Urothelium cell line (cell line): ENCODE results near the gene ZIC4.

Experiments
- DNase-seq: peaks from one replicate; pipeline ENCODE4 v3.0.0; 2011; ENCODE audit warnings: low spot score, mixed read lengths
- FAIRE-seq: peaks from 2 replicates; lab custom pipeline; 2011; peaks lifted over from hg19 to GRCh38; lab: Jason Lieb, UNC

ZIC4 gene

DNA sequence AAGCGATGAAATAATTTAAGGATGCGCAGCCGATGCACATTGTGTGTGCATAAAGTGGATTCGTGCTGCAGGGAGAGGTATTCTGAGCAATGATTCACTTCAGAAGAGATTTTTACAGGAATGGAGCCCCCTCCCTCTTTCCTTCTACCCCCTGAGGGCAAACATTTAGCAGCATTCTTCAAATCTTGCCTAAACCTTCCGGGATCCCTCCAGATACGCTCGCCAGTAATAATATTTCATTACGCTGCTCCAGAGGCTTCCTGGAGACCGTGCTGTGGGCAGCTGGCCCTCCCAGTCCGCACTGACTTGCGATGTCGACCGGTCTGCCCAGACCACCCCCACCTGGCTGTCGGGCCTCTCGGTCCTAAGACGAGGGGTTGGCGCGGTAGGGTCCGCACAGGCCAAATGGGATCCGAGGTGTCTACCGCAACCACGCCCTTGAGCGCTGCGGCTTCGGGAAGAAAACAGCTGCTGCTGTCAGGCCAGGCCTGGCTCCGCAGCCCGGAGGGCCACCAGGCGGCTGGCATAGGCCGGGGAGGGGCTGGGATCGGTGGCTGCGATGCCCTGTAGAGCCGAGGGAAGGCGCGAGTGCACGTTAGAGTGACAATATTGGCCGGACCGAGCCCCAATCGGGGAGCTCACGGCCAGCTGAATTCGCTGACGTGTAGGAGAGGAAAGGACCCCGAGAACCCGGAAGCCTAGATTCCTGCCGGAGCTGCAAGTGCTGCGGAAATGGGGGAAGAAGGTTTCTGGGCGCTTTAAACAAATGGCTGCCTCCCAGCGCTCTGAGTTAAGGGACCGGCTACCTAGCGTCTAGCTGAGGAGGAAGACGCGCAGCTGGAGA lies 14.3 kb downstream of the ZIC4 start:
- no peak for DNase-seq
- FAIRE-seq, result no peak

DNA sequence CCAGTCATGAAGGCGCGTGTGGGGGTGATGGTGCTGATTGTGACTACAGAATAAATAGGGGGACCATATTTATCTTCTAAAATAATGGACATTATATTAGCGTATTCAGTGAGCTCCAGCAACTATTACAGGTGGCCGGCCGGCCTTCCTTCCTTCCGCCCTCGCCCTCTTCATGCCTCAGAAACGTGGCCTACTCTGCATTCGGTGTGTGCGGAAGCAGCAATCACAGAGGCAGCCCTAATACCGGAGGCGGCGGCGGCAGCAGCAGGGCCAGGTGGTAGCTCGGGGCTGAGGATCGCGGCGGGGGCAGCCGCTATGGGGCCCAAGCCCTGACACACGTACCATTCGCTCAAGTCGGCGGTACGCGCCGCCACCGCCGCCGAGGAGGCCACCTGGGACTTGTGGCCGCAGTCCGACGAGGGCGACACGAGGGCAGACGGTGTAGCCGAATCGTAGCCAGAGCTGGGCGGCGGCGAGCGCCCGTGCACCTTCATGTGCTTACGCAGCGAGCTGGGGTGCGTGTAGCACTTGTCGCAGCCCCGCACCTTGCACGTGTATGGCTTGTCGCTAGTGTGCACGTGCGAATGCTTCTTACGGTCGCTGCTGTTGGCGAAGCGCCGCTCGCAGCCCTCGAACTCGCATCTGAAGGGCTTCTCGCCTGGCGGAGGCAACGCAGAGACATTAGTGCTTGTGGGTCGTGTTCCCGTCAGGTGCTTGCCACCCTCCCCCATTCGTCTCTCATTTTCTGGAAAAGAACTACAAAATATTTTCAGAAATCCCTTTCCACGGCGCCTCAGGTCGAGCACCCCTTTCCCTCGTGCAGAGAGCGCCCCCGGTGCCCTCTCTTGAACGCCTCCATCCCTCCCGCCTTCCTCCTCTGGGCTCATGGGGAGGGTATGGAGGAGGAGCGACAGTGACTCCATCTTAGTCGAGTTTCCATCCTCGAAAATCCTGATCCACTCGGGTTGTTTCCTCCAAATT lies 15.5 kb downstream of the ZIC4 start:
- no peak for DNase-seq
- FAIRE-seq, result no peak

DNA sequence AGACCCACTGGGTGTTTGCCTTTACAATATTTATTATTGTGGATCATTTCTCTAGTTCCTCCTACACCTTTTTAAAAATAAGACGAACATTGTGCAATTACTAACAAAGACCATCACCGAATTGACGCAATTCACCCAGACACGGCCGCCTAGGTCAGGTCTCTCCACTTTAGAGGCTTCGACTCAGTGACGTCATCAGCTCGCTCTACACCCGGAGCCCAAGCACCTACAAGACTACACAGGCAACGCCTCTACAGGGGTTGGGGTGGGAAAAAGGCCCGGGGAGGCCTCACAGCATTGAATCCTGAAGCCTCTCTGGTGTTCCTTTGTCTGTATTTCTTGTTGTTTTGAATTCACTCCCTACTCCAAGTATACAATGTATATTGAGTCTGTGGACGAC lies 16.6 kb downstream of the ZIC4 start:
- DNase-seq, result no peak
- FAIRE-seq, result no peak

DNA sequence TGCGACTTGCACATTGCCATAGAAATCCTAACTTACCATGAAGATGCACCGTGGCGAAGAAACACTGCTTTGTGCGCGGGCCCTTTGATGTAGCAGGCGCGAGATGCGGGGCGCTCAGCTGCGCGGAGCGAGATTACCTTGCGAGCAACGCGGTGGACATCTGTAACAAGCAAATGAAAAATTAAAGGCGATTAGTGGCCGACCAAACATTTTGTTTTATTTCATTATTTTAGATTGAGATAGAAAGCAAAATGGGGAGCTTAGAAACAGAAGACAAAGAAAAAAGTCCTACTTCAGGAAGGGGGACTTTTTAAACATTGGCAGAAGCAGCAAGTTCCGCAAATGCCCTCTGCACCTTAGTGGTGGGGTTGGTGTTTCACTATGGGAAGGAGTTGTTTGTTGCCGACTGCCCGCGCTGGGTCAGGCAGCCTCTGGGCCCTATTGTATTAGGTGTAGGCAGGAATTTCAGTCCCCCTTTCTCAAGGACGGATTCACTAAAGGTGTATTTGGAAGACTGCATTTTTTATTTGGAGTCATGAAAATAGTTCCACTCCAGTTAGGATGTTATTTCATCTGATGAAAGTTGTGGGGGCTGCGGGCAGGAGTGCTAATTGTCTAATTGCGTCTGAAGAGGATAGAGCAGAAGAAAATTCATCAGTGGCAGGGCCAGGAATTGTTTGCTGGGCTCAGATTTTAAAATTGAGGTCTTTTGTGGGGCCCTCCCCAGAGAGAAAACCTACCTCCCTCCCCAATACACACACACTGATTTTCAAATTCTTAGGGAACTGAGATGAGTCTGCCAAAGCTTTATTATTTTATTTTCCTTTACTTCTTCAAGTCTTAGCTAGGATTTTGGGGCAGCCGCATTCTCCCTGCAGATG lies 17.4 kb downstream of the ZIC4 start:
- FAIRE-seq (no peak), DNase-seq (no peak)

DNA sequence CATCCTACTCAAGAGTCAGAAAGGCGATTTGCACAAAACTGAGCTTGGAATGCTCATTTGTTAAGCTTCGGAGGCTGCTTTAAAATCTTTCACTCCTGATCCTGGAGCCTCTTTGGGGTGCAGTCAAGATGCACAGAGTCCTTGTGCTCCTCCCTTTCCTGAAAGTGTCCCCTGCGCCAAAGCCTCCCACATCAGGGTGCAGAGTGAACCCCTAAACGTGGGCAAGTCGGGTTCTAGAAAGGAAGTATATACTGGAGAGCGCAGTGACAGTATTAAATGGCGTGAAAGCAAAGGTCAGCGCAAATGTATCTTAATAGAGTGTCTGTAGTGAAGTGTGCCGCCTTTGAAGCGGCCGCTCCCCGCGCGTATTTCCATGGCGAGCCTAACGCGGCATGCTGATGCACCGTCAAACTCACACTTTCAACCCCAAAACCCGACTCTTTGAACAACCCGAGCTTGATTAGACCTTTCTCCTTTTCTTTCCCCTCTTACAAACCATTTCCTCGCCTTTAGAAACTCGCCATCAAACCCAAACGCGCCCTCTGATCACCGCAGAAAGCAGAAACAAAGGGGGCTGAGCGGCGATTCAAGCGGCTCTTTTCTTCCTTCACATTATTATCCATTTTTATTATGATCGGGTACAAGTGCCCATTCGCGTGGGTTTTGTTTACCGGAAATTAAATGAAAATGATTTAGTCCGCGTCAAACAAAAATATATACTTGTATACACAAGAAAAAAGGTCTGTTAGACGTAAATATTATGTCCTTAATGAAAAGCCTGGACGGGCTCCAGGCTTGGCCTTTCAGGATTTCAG lies 18.3 kb downstream of the ZIC4 start:
- FAIRE-seq, result no peak
- DNase-seq, result no peak

DNA sequence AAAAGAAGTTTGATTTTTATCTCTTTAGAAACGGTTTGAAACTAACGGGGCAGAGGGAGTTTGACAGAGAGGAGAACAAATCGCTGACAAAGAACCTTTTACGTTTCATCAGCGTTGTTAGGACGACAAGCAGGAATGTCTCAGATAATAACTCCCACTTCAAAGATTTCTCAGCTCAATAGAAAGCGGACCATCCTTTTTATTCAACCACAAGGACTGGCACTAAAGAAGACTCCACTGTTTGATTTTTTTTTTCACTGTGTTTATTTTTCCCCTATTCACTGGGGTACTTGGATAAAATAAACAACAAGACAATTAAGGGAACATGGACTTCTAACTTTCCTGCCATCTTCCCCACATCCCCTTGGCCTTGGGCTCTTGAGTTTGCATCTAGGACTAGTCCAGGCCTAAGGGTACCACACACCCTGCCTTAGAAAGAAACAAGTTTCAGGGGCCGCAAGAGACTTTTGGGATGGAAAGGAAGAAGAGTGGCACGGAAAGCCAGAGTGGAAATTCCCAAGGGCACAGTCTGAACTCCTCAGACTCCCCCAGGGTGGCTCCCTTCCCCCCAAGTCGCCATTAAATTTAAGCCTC lies 19.0 kb downstream of the ZIC4 start:
- DNase-seq (no peak), FAIRE-seq (no peak)

DNA sequence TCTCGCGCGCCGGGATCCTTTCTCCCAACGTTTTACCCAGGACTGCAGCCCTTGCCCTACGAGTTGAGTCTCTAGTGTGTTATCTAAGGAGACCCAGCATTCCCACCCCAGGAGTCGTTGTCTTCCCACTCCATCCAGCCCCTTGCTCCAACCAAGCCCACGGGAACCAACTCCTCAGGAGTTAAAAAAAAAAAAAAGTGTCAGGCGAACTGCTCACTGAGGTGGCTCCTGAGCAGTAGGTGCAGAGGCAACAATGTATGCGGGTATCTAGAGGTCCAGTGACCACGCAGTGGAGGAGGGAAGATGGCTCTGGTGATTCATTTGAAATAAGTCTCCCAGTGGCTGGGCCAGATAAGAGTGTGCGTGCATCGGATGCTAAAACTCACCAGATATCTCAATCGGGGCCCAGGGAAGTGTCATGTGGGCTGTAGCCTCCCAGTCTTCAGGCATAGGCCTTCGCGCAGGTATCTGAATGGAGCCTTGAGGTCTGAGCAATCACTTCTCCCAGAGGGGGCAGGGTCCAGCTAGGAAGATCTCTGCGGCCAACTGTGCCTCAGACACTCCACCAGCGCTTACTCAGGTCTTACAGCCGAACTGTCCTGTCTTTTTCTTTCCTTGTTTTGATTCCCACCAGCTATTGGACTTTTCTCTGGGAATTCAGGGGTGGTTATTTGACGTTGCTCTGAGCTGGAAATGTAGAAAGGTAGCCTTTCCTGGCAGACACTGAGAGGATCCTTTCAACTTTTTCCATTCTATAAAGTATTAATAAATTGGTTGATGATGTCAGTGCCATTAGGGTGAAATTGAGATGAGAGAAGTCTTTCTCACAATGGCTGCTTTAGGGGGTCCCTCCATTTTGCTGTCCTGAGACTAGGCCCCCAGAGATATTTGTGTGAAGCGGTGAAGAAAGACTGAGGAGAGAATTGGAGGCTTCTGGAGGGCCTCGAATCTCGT lies 21.0 kb downstream of the ZIC4 start:
- DNase-seq (no peak), FAIRE-seq (no peak)

DNA sequence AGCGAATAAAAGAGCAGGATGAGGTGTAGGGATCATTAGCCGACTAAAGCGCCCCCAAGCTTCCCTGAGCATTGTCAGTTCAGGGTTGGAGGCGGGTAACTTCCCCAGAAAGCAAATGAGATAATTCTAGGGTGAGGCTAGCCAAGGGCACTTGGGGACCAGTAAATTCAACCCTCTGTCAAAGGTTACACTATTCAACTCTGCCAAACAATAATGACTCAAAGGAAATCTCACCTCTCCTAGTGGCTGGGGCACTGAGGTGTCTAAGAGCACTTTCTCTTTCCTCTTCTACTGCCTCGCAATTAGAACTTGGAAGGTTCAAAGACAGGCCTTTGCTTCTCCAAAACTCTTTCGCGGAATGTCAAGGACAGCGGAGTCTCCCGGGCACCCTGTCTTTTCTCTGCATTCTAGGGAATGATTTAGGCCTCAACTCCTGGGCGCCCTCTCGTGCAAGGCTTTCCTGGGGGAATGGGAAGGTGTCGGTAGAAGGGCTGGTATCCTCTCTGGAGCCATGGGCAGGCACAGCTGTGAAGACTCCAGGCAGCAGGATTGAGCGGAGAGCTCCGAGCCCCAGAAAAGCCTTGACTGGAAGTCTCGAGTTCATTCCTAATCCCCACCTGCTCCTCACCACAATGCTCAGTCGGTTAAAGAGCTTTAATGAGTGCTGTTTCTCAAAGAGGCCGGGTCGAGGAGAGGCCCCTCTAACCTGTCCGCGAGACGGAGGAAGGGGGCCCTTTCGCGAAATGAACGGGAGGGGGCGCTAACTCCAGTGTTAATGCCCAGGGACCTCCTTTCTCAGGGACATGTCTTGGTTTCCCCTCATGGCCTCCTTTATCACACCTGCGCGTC lies 21.9 kb downstream of the ZIC4 start:
- FAIRE-seq (no peak), DNase-seq (no peak)

DNA sequence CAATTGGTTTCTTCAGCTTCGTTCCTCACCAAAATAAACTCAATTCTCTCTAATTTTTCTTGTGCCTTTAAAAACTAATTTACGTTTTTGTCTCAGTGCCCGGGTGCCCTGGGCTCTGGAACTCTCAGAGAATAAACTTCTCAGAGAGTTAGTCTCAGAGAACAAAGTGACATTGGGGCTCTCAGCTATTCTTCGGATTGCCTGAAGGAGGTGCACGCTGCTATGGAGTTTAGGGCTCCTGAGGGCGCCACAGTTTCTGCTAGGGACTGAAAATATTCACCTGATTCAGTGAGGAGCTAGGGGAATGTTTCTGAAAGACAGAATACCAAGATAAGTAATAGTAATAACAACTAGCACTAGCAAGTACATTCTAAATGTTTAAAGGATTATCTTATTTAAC lies 22.7 kb downstream of the ZIC4 start:
- no peak for FAIRE-seq
- no peak for DNase-seq

DNA sequence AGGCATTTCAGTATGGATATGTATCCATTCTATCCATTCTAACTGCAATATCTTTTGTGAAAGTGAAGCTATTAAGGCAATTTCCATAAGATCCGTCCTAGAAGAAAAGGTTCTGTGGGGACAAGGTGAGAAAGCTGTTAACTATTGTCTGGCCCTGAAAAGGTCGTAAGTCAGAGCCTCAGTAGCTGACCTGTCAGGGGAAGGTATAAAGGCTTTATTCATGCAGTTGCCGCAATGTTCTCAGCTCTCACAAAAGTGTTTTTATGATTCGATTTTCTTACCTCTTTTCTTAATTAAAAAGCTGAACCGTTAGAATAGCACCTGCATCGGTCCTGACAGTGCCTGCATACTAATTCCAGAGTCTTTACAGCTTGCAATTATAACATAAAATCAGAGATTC lies 24.7 kb downstream of the ZIC4 start:
- FAIRE-seq (no peak), DNase-seq (no peak)

DNA sequence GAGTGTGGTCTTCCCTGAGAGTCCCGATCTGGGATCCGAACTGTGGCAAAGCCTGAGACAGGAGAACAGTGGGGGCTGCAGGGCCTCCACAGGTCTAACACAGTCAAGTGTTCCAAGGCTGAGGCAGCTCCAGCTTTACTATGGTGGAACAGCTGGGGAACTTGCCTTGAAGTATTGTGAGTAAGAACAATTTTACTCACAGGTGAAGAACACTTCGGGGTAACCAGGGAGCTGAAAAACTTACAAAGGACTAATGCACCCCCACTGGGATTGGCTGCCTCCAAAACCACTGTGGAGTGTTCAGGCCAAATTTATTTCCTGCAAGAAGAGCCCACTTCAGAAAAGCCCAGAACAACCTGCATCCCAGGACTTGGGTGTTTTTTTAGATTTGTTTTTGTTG lies 25.4 kb downstream of the ZIC4 start:
- DNase-seq (no peak), FAIRE-seq (no peak)

DNA sequence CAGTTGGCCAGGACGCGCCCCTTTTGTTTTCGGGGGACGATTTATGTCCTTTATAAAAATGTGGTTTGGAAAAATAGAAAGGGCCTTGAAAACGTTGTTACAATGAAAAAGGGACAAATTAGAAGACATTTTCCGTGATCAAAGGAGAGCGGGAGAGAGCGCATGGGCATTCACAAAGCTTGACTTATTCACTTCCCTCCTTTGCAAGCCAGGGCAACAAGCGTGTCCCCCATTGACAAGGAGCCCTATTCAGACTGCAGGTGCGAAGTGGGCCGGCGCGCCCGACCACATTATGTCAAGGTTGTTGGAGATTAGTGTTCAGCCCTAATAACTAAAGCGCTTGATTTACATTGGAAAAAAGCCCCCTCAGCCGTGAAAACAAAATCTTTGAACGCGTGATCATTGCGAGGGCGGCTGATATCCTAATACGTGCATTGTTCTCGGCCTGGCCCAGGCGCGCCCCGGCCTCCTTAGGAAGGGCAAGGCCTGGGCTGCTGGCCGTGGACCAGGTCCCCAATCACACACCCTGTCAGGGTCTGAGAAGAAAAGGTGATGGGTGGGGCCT lies 25.9 kb downstream of the ZIC4 start:
- DNase-seq, result no peak
- no peak for FAIRE-seq

DNA sequence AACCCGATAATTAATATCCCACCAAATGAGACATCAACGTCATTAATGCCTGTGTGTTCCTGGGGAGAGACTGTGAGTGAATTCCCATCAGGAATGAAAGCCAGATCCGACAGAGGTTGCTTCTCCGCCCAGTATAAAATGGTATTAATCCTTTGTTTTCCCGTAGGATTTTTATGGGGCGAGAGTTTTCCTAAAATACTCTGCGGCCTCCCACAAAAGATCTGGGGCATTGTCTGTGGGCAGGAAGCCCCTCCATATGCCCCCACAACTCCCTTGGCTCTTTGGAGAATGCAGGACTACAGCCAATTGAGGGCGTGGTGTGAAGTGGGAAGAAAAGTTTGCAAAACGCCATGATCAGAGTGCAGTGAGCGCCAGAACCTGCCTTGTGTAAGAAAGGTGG lies 26.7 kb downstream of the ZIC4 start:
- FAIRE-seq, result no peak

DNA sequence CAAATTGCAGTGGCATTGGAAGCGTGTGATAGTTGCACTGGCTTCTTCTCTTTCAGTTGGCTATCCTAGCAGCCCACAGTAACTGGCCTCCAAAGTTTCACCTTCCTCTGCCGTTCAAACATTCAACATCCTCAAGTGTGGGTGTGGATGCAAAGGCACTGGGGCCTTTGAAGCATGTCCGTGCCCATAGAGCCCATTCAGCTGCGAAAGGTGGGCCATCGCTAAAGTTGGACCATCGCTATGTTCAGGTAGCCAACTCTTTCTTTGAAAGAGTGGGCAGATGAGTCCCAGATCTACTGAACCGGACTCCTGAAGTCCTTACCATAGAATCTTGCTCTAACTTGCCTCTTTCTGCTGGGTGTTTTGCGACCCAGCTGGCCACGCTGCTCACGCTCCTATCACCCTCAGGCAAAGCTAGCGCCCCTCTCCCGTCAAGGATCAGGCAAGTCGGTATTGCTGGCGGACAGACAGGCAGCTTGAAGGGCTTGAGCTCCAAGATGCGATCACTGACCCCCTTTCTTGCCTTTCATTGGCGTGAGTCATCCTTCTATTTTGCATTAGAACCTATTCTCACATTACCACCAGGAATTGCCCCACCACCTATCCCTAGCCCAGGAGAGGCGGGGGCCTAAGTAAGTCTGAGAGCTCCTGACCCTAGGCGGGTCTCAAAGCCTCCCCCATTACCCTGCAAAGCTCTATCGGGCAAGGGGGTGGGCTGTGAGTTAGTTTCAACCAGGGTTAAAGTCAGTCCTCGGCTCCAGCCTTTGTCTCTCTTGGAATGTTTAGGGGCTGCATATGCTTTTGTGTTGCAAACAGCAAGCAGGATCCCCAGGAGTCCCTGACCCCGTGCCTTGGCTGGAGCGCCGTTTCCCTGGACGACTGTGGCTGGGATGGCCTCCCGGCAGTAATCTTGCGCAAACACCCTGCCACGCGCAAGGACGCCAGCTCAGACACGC lies 28.7 kb downstream of the ZIC4 start:
- no peak for FAIRE-seq

More for the DNA sequence above, 26.7 kb downstream of the ZIC4 start:
- DNase-seq, result no peak

DNA sequence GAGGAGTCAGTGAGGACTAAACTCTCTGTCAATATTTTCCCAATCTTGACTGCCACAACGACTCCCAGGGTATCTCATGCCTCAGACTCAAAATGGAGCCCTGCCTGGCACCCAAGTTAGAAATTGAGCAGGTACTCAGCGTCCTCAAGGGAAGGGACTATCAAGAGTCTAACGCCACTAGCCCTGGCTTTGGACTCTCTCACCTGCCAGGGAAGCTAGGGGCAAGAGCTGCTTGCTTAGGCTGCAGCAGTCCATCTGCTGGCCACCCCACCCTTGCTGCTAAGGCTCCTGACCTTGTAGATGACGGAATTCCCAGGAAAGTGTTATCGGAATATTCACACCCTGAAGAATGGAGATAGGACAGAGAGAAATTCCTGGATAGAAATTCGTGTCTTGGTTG lies 33.0 kb downstream of the ZIC4 start:
- DNase-seq (no peak), FAIRE-seq (no peak)

More for the DNA sequence above, 28.7 kb downstream of the ZIC4 start:
- DNase-seq, result no peak

DNA sequence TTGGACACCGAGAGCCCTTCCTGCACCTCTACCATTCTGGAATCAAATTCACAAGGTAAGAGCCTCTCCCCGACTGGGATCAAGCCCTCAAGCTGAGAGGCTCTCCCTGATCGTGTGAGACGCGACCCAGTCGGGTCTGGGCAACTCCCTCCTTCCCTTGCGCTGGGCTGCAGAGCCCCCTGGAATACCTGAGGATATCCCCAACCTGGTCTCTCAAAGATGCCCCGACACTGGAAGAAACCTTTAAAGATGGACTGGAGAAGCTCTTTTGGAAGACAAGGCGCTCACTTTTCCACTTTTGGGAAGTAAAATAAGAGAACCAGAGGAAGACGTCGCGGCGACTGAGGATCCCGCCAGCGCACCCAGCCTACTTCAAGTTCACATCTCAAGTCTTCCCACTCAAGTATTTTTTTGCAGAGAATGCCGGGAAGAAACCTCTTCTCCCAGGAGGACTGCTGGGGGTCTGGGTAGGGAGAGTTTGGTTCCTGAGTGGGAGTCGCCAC lies 33.8 kb downstream of the ZIC4 start:
- DNase-seq (no peak), FAIRE-seq (no peak)
